BLaER1 (cell line): ENCODE results near the gene SLC39A2.
A peak's percentile ranks its signal among the peaks of the same experiment; 100 is the strongest.

Source experiments
- H3K27ac ChIP-seq: shearing (Covaris generic); formaldehyde crosslinking; 2 replicates; pipeline ENCODE4 v1.8.1; 2022
- H3K27me3 ChIP-seq: shearing (Covaris generic); formaldehyde crosslinking; 2 replicates; pipeline ENCODE4 v1.8.1; 2022
- H3K36me3 ChIP-seq: shearing (Covaris generic); formaldehyde crosslinking; 2 replicates; pipeline ENCODE4 v1.8.1; 2022
- H3K4me1 ChIP-seq: shearing (Covaris generic); formaldehyde crosslinking; 2 replicates; pipeline ENCODE4 v1.8.1; 2022
- H3K4me2 ChIP-seq: shearing (Covaris generic); formaldehyde crosslinking; 2 replicates; pipeline ENCODE4 v1.8.1; 2022
- H3K4me3 ChIP-seq: shearing (Covaris generic); formaldehyde crosslinking; 2 replicates; pipeline ENCODE4 v1.8.1; 2022
- H3K9ac ChIP-seq: shearing (Covaris generic); formaldehyde crosslinking; 2 replicates; pipeline ENCODE4 v1.8.1; 2022
- H3K9me3 ChIP-seq: shearing (Covaris generic); formaldehyde crosslinking; 2 replicates; pipeline ENCODE4 v1.8.1; 2022
- H4K20me1 ChIP-seq: shearing (Covaris generic); formaldehyde crosslinking; 2 replicates; pipeline ENCODE4 v1.8.1; 2022
- Cebpa-rat ChIP-seq: shearing (Covaris generic); IDR thresholded peaks from 2 replicates; pipeline ENCODE4 v1.8.1; 2022

SLC39A2 gene

DNA sequence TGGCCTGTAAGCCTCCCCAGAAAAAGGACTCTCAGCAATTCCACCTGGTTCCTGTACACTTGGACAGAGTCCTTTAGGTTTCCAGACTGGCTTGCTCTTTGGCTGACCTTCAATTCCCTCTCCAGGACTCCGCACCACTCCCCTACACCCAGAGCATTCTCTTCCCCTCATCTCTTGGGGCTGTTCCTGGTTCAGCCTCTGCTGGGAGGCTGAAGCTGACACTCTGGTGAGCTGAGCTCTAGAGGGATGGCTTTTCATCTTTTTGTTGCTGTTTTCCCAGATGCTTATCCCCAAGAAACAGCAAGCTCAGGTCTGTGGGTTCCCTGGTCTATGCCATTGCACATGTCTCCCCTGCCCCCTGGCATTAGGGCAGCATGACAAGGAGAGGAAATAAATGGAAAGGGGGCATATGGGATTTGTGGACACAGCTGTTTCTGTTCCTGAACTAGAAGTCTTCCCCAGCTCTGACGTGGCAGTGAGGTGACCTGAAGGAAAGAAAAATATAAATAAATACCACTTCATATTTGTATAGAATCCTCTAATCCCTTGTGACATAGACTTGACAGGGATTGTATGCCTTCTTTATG, 44.4 kb downstream of the SLC39A2 start:
- Histone ChIP-seq H3K36me3 (no peaks in the 10 kb centered on the region), H3K9me3 (no peaks in the 10 kb centered on the region), H3K4me3 (no peak overlapping the region), H3K9ac (no peak overlapping the region), H3K27ac (no peak overlapping the region), H3K27me3 (no peaks in the 10 kb centered on the region), H3K4me2 (no peak overlapping the region), H3K4me1 (peaks cover 12% of the 10 kb centered on the region), H4K20me1 (no peaks in the 10 kb centered on the region)
- TF ChIP-seq Cebpa-rat, result no peak

DNA sequence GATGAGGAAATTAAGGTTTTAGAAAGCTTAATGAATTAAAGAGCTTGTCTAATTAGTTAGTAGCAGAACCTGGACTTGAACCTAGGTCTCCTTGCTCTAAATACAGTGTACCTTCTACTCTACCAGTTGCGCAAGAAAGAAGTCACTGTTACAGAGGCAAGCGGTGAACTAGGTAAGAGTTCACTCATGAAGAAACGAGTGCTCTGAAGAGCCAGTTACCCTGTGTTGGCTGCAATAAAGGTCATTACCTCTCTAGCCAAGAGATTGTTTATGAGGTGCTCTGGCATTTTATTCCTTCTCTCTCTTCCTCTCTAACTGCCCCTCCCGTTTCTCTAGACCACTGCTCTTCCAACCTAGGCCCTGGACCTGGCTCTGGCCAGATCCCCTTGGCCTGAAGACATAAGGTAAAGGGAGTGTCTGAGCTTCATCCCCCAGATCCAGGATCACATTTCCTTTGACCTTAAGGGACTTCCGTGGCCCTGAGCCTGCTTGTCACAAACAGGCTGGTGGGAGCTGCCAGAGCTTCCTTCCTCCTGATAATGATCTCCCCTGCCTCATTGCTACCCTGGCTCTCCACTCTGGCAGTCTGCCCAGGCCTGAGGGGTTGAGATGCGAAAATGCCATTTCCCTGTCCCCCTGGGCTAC, 45.0 kb downstream of the SLC39A2 start:
- no peak overlapping the region for H3K27ac ChIP-seq
- no peaks in the 10 kb centered on the region for H4K20me1 ChIP-seq
- H3K4me3 ChIP-seq, result no peak overlapping the region
- TF ChIP-seq Cebpa-rat, result peak; percentile 56; the same call in 1 of the 2 replicates
- H3K9ac ChIP-seq, result no peak overlapping the region
- H3K4me2 ChIP-seq, result peak overlapping the region; percentile 38
- H3K36me3 ChIP-seq, result no peaks in the 10 kb centered on the region
- peaks cover 12% of the 10 kb centered on the region for H3K4me1 ChIP-seq
- H3K9me3 ChIP-seq, result no peaks in the 10 kb centered on the region
- no peaks in the 10 kb centered on the region for H3K27me3 ChIP-seq

DNA sequence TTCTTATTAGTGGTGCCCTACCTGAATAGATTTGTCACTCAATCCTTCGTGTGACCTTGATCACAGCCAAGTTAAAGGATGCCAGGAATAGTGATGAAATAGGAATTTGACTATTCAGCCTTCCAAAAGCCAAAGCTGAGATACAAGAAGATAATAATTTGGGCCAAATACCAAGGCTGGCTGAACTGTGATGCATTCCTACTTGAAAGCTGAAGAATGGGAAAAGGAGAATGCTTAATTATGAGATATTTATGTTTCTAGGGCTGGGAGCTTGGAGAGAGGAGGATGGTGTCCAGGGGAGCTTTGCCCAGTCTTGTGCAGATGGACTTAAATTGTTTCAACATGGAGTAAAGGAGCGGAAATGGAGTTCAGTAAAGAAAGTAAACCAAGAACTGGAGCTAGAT, 48.3 kb downstream of the SLC39A2 start:
- Histone ChIP-seq H3K27ac (no peak overlapping the region), H3K4me2 (no peak overlapping the region), H3K9ac (no peak overlapping the region), H3K36me3 (no peaks in the 10 kb centered on the region), H3K27me3 (no peaks in the 10 kb centered on the region), H3K9me3 (no peaks in the 10 kb centered on the region), H3K4me1 (peaks cover 12% of the 10 kb centered on the region), H4K20me1 (no peaks in the 10 kb centered on the region), H3K4me3 (no peak overlapping the region)
- no peak for TF ChIP-seq Cebpa-rat

DNA sequence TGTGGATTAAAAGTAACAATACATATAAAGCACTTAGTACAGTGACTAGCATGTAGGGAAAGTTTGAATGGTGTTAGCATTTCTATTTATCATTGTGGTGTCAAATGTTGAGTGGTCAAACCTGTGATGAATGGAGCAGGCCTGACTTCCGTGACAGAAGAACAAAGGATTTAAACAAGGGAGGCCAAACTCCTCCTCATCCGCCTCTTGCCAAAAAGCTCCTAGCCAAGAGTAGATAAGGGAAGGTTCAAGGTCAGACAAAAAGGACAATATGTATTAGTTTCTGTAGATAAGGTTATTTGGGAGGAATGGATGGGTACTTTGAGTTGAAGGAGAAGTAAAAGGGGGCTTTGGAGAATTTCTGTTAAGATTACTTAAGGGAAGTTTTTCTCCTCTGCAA, 49.5 kb downstream of the SLC39A2 start:
- Histone ChIP-seq H3K27me3 (no peaks in the 10 kb centered on the region), H3K4me3 (no peak overlapping the region), H3K4me1 (peaks cover 12% of the 10 kb centered on the region), H3K4me2 (no peak overlapping the region), H4K20me1 (no peaks in the 10 kb centered on the region), H3K9ac (no peak overlapping the region), H3K36me3 (no peaks in the 10 kb centered on the region), H3K27ac (no peak overlapping the region), H3K9me3 (no peaks in the 10 kb centered on the region)
- no peak for TF ChIP-seq Cebpa-rat

DNA sequence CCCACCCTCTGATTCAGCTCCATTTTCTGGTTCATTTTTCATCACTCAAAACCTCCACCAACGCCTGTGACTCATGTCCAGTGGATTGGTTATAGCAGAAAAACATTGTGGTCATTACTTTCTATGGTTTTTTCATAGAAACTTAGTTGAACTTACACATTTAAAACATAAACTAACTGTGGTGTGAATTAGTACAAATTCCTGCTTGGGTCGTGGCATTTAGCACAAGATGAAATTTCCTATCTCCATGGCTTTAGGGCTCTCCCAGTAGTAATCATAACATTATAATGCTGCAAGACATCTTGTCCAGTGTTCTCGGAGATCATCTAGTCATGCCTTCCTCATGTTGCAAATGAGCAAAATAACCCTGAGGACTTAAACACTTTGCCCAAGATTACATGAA, 50.2 kb downstream of the SLC39A2 start:
- Histone ChIP-seq H3K4me2 (no peak overlapping the region), H3K27me3 (no peaks in the 10 kb centered on the region)
- TF ChIP-seq Cebpa-rat, result no peak

DNA sequence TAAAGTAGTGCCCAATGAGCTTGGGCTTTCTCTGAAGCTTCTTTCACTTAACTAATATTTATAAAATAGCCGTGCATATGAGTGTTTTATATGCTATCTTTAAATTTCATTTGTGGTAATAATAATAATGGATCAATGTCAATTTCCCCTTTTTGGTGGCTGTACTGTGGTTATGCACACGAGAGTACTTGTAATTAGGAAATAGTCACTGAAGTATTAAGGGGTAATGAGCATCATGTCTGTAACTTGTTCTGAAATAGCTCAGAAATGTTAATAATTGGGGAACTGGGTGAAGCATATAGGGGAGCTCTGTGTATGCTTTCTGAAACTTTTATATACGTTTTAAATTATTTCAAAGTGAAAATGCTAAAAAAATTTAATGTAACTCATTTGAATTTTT, 51.5 kb downstream of the SLC39A2 start:
- H3K27ac ChIP-seq, result no peak overlapping the region
- no peak overlapping the region for H3K4me3 ChIP-seq
- no peaks in the 10 kb centered on the region for H3K36me3 ChIP-seq
- no peaks in the 10 kb centered on the region for H4K20me1 ChIP-seq
- TF ChIP-seq Cebpa-rat, result no peak
- no peak overlapping the region for H3K9ac ChIP-seq
- no peaks in the 10 kb centered on the region for H3K4me1 ChIP-seq
- no peak overlapping the region for H3K4me2 ChIP-seq
- H3K9me3 ChIP-seq, result no peaks in the 10 kb centered on the region
- no peaks in the 10 kb centered on the region for H3K27me3 ChIP-seq

More for the DNA sequence above, 50.2 kb downstream of the SLC39A2 start:
- no peaks in the 10 kb centered on the region for H4K20me1 ChIP-seq
- H3K27ac ChIP-seq, result no peak overlapping the region
- H3K9me3 ChIP-seq, result no peaks in the 10 kb centered on the region
- peaks cover 8% of the 10 kb centered on the region for H3K4me1 ChIP-seq
- H3K36me3 ChIP-seq, result no peaks in the 10 kb centered on the region
- H3K9ac ChIP-seq, result no peak overlapping the region
- no peak overlapping the region for H3K4me3 ChIP-seq
